H9 (cell line): ENCODE measurements around the gene PPM1H. TPM values are rescaled to one million over a fixed set of nuclear protein-coding genes. Genes with fewer than 3 reads are reported as not detected.

ENCODE experiments used
- DNase-seq: peaks from one replicate; pipeline ENCODE4 v3.0.0-alpha.2; 2017
- H2AFZ ChIP-seq: one replicate; pipeline ENCODE4 v1.6.1; 2013; ENCODE audit warnings: mild to moderate bottlenecking, low read length, control low read depth, moderate library complexity
- H2AK5ac ChIP-seq: 2 replicates; pipeline ENCODE4 v1.6.1; 2013; ENCODE audit warnings: low read length, control low read depth, mixed read lengths; ENCODE audit not compliant: insufficient read length
- H2BK120ac ChIP-seq: one replicate; pipeline ENCODE4 v1.6.1; 2013; ENCODE audit warnings: low read depth, mild to moderate bottlenecking, low read length, control low read depth, inconsistent platforms; ENCODE audit not compliant: poor library complexity, severe bottlenecking
- H2BK12ac ChIP-seq: 2 replicates; pipeline ENCODE4 v1.6.1; 2013; ENCODE audit warnings: low read length, control low read depth, mixed read lengths, low read depth; ENCODE audit not compliant: insufficient read length
- H2BK15ac ChIP-seq: 2 replicates; pipeline ENCODE4 v1.6.1; 2013; ENCODE audit warnings: low read depth, low read length, control low read depth
- H2BK20ac ChIP-seq: one replicate; pipeline ENCODE4 v1.6.1; 2013; ENCODE audit warnings: low read depth, mild to moderate bottlenecking, low read length, control low read depth, inconsistent platforms; ENCODE audit not compliant: poor library complexity, severe bottlenecking
- H2BK5ac ChIP-seq: 2 replicates; pipeline ENCODE4 v1.6.1; 2013; ENCODE audit warnings: low read length, control low read depth, mixed read lengths; ENCODE audit not compliant: insufficient read length
- H3K14ac ChIP-seq: 2 replicates; pipeline ENCODE4 v1.6.1; 2013; ENCODE audit warnings: low read length, control low read depth; ENCODE audit not compliant: insufficient read depth
- H3K18ac ChIP-seq: 2 replicates; pipeline ENCODE4 v1.6.1; 2013; ENCODE audit warnings: low read depth, mild to moderate bottlenecking, mixed read lengths, low read length, control low read depth; ENCODE audit not compliant: insufficient read length
- H3K23ac ChIP-seq: 2 replicates; pipeline ENCODE4 v1.6.1; 2013; ENCODE audit warnings: low read length, control low read depth, mixed read lengths, low read depth; ENCODE audit not compliant: insufficient read length
- H3K23me2 ChIP-seq: 2 replicates; pipeline ENCODE4 v1.6.1; 2013; ENCODE audit warnings: low read depth, mild to moderate bottlenecking, mixed read lengths, low read length, control low read depth; ENCODE audit not compliant: insufficient read length, poor library complexity, severe bottlenecking
- H3K27ac ChIP-seq: 2 replicates; pipeline ENCODE4 v1.5.1; 2013; ENCODE audit warnings: low read length, control low read depth, mixed read lengths, low read depth; ENCODE audit not compliant: insufficient read length
- H3K27me3 ChIP-seq: 2 replicates; pipeline ENCODE4 v1.6.1; 2013; ENCODE audit warnings: low read length, control low read depth, inconsistent platforms; ENCODE audit not compliant: insufficient read depth
- H3K4ac ChIP-seq: 2 replicates; pipeline ENCODE4 v1.6.1; 2013; ENCODE audit warnings: low read depth, mild to moderate bottlenecking, control low read depth, inconsistent platforms, low read length, moderate library complexity
- H3K4me1 ChIP-seq: 2 replicates; pipeline ENCODE4 v1.6.1; 2013; ENCODE audit warnings: low read length, control low read depth, inconsistent platforms; ENCODE audit not compliant: insufficient read depth
- H3K4me2 ChIP-seq: 2 replicates; pipeline ENCODE4 v1.6.1; 2013; ENCODE audit warnings: low read length, control low read depth, mixed read lengths; ENCODE audit not compliant: insufficient read length, insufficient read depth
- H3K56ac ChIP-seq: 2 replicates; pipeline ENCODE4 v1.6.1; 2013; ENCODE audit warnings: low read depth, mild to moderate bottlenecking, mixed read lengths, low read length, control low read depth; ENCODE audit not compliant: insufficient read length
- H3K79me1 ChIP-seq: 2 replicates; pipeline ENCODE4 v1.6.1; 2013; ENCODE audit warnings: low read depth, mild to moderate bottlenecking, moderate library complexity, low read length, control low read depth, inconsistent platforms; ENCODE audit not compliant: insufficient read depth, poor library complexity, severe bottlenecking
- H3K79me2 ChIP-seq: 2 replicates; pipeline ENCODE4 v1.6.1; 2013; ENCODE audit warnings: low read length, control low read depth, inconsistent platforms; ENCODE audit not compliant: insufficient read depth
- H3K9ac ChIP-seq: 2 replicates; pipeline ENCODE4 v1.6.1; 2013; ENCODE audit warnings: low read length, control low read depth, mixed read lengths; ENCODE audit not compliant: insufficient read length; ENCODE audit errors: extremely low read depth
- H3K9me3 ChIP-seq: one replicate; pipeline ENCODE4 v1.6.1; 2013; ENCODE audit warnings: low read depth, low read length, inconsistent platforms; ENCODE audit not compliant: control insufficient read depth
- H3T11ph ChIP-seq: one replicate; pipeline ENCODE4 v1.6.1; 2013; ENCODE audit warnings: mild to moderate bottlenecking, low read length, control low read depth, inconsistent platforms
- H4K20me1 ChIP-seq: one replicate; pipeline ENCODE4 v1.6.1; 2013; ENCODE audit not compliant: control insufficient read depth, insufficient read length, insufficient read depth
- H4K5ac ChIP-seq: 2 replicates; pipeline ENCODE4 v1.6.1; 2013; ENCODE audit warnings: low read depth, mild to moderate bottlenecking, mixed read lengths, low read length, control low read depth; ENCODE audit not compliant: insufficient read length
- H4K8ac ChIP-seq: replicated peaks from 2 replicates; pipeline ENCODE4 v1.6.1; 2013; ENCODE audit warnings: low read length, control low read depth, mixed read lengths, low read depth; ENCODE audit not compliant: insufficient read length
- H4K91ac ChIP-seq: 2 replicates; pipeline ENCODE4 v1.6.1; 2013; ENCODE audit warnings: low read depth, mild to moderate bottlenecking, moderate library complexity, mixed read lengths, low read length, control low read depth; ENCODE audit not compliant: insufficient read length
- H3K27ac Mint-ChIP-seq, 3 experiments: 2 replicates in 2 of 3; 3 replicates in 1 of 3; pipeline ENCODE4 v1.8.0; 2020 to 2021; ENCODE audit warnings: mixed read lengths in 3 of 3, mild to moderate bottlenecking in 1 of 3, moderate library complexity in 1 of 3
- H3K27me3 Mint-ChIP-seq: 2 replicates; pipeline ENCODE4 v1.8.0; 2021; ENCODE audit warnings: low read depth, mild to moderate bottlenecking, moderate library complexity, mixed read lengths
- H3K36me3 Mint-ChIP-seq, 3 experiments: 2 replicates in 2 of 3; 3 replicates in 1 of 3; pipeline ENCODE4 v1.8.0; 2020 to 2021; ENCODE audit warnings: low read depth in 3 of 3, mixed read lengths in 3 of 3; ENCODE audit not compliant: insufficient read depth in 1 of 3
- H3K4me1 Mint-ChIP-seq, 2 experiments: 2 replicates each; pipeline ENCODE4 v1.8.0; 2020; ENCODE audit warnings: mixed read lengths in 2 of 2
- H3K4me3 Mint-ChIP-seq, 2 experiments: 2 replicates in 1 of 2; 3 replicates in 1 of 2; pipeline ENCODE4 v1.8.0; 2020 to 2021; ENCODE audit warnings: mild to moderate bottlenecking in 2 of 2, mixed read lengths in 2 of 2, moderate library complexity in 1 of 2
- H3K9me3 Mint-ChIP-seq, 2 experiments: 2 replicates in 1 of 2; 3 replicates in 1 of 2; pipeline ENCODE4 v1.8.0; 2020; ENCODE audit warnings: mild to moderate bottlenecking in 2 of 2, mixed read lengths in 2 of 2, moderate library complexity in 1 of 2
- WGBS: extraction: QIAGEN DNeasy Blood & Tissue Kit; methylation state at CpG from one replicate; pipeline ENCODE4 v1.1.7; 2013; ENCODE audit warnings: missing lambda C conversion rate, low lambda C conversion rate, mixed read lengths; ENCODE audit not compliant: insufficient read length; ENCODE audit errors: extremely low coverage; 5-methylcytosine and 5-hydroxymethylcytosine counted together
- total RNA-seq: library from RNA; stranded (reverse); gene quantifications from 2 replicates; pipeline ENCODE4 v1.2.1, GENCODE V29; 2021
- TF ChIP-seq, protein P1 (sequence below): fragments of 200-600 bp; sonication (generic); conservative IDR thresholded peaks from 3 replicates; pipeline ENCODE4 v1.8.0; 2021; ENCODE audit warnings: antibody characterized with exemption, mild to moderate bottlenecking

Gene PPM1H
- total RNA-seq, 1 experiment from 2014 or later: 22.1 TPM

DNA sequence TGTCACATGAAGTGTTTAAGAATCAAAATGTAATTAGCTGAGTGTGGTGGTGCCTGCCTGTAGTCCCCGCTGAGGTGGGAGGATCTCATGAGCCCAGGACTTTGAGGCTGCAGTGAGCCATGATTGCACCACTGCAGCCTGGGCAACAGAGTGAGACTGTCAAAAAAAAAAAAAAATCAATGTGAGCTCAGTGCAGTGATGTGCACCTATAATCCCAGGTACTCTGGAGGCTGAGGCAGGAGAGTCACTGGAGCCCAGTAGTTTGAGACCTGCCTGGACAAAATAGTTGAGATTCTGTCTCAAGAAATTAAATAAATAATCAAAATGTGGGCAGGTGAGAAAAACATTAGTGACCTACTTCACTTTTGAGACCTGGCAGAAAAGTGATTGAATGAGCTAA lies 328.3 kb downstream of the PPM1H start:
- H3K27me3 ChIP-seq: no peaks in the 10 kb centered on the region
- no peak overlapping the region for H3K4ac ChIP-seq
- no peak overlapping the region for H2BK12ac ChIP-seq
- Mint-ChIP-seq H3K27ac (no peak overlapping the region), H3K27me3 (no peaks in the 10 kb centered on the region), H3K4me1 (peaks cover 29 to 32% of the 10 kb centered on the region in 2 experiments), H3K9me3 (no peaks in the 10 kb centered on the region), H3K4me3 (no peak overlapping the region), H3K36me3 (peaks cover 0 to 8% (median 0%) of the 10 kb centered on the region in 3 experiments; a peak in 4 of 7 replicates)
- no peak overlapping the region for H4K5ac ChIP-seq
- H2AFZ ChIP-seq: no peak overlapping the region
- no peak overlapping the region for H4K8ac ChIP-seq
- no peak overlapping the region for H2BK20ac ChIP-seq
- no peak overlapping the region for H2BK5ac ChIP-seq
- WGBS: no CpG with 5 or more reads among the region's 1 CpG
- no peaks in the 10 kb centered on the region for H3K9me3 ChIP-seq
- H3K18ac ChIP-seq: no peak overlapping the region
- H4K91ac ChIP-seq: no peak overlapping the region
- peaks cover 15% of the 10 kb centered on the region for H3K23me2 ChIP-seq
- no peak overlapping the region for H3K23ac ChIP-seq
- H3K27ac ChIP-seq: no peak overlapping the region
- no peak overlapping the region for H3K56ac ChIP-seq
- TF ChIP-seq, protein P1, sequence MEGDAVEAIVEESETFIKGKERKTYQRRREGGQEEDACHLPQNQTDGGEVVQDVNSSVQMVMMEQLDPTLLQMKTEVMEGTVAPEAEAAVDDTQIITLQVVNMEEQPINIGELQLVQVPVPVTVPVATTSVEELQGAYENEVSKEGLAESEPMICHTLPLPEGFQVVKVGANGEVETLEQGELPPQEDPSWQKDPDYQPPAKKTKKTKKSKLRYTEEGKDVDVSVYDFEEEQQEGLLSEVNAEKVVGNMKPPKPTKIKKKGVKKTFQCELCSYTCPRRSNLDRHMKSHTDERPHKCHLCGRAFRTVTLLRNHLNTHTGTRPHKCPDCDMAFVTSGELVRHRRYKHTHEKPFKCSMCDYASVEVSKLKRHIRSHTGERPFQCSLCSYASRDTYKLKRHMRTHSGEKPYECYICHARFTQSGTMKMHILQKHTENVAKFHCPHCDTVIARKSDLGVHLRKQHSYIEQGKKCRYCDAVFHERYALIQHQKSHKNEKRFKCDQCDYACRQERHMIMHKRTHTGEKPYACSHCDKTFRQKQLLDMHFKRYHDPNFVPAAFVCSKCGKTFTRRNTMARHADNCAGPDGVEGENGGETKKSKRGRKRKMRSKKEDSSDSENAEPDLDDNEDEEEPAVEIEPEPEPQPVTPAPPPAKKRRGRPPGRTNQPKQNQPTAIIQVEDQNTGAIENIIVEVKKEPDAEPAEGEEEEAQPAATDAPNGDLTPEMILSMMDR: no peak
- DNase-seq: no peak
- H3K9ac ChIP-seq: no peak overlapping the region
- H4K20me1 ChIP-seq: no peaks in the 10 kb centered on the region
- H3K4me1 ChIP-seq: no peaks in the 10 kb centered on the region
- peaks cover 17% of the 10 kb centered on the region; the same call in 1 of the 2 replicates for H3K79me2 ChIP-seq
- H3K14ac ChIP-seq: no peak overlapping the region
- H3K79me1 ChIP-seq: no peaks in the 10 kb centered on the region
- no peak overlapping the region for H3T11ph ChIP-seq
- no peak overlapping the region for H2BK15ac ChIP-seq
- H2AK5ac ChIP-seq: no peak overlapping the region
- no peak overlapping the region for H3K4me2 ChIP-seq
- H2BK120ac ChIP-seq: no peak overlapping the region
